GM20431 (cell line): ENCODE results near the gene ANKRD6.

Experiments used
- in situ Hi-C: fragments of 300-500 bp; cut with MseI, MboI; formaldehyde crosslinking; loops from one replicate; pipeline ENCODE4 v1.15.0; 2020; ENCODE audit warnings: low sequenced_read_pairs; ENCODE audit not compliant: unreplicated experiment

The ANKRD6 gene

GRCh38 chr6:89585154-89585553, 152.2 kb downstream of the ANKRD6 start:
- in situ Hi-C loops, result no loop called here

DNA sequence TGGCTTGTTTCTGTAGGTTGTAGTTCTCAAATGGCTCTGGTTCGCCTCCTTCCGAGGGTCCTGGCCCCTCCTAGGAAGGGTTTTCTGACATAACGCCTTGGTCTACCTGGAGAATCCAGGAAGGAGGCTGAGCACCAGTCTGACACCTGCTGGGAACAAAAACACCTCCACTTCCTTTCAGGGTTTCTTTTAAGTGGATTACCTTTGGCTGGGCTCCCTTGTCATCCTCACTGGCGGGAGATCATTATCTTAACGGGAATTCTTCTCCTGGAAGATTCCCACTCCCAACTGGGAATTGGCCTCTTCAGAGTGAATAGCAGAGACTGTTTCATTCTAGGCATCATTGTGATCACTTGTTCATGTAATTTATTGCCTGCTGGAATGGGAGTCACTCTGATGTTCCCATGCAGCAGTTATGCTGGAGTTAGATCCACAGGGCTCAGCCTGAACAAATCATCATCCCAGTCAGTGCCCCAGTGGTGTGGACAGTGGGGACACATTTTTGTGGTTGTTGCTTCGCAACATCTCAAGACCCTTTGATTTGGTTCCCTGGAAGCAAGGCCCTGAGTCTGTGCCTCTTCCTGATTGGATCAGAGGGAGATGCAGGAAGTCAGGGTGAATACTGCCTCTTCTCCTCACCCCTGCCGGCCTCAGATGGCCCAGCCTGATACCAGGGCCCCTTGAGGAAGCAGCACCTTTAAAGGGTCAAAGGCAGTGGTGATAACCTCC, 156.5 kb downstream of the ANKRD6 start:
- in situ Hi-C loops, result no loop called here

- in situ Hi-C loops, result no loop called here
Measured at GRCh38 chr6:89590133-89590532, 157.2 kb downstream of the ANKRD6 start.

DNA sequence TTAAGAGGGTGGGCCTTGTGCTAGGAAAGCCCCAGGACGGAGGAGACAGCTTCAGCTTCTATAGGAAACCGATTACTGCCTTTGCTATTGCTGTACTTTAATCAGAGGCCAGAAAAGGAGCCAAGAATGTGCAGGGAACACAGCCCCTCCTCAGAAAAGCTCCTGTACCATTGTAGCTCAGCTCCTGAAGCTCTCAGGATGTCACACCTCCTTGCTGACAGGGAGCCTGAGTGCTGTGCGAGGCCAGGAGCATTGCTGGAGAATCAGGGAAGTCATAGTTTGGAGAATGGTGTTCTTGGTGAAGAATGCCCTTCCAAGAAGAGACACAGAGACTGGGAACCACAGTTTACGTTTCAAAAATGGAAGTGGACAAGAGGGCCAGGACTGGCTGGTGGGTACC, 158.8 kb downstream of the ANKRD6 start:
- in situ Hi-C loops, result no loop called here

- in situ Hi-C loops, result no loop called here
Measured at GRCh38 chr6:89596056-89596455, 163.1 kb downstream of the ANKRD6 start.

DNA sequence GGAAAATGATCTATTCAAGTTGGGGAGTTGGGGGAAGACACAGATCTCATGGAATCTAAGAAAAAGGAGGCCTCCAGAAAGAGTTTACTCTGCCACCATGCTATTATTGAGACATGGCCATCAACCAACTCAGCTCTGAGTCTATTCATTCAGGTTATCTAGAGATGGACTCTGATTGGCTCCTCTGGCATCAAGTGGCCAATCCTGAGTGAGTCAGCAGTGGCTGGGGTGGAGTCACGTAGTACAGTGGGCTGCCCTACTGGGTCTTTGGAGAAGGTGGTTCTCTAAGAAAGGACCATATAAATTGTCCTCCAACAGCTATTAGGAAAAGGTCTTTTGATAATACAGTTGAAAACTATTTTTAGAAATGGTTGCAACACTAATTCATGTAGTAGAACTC, 163.5 kb downstream of the ANKRD6 start:
- in situ Hi-C loops, result no loop called here

- in situ Hi-C loops, result no loop called here
Measured at GRCh38 chr6:89597372-89597771, 164.4 kb downstream of the ANKRD6 start.

- in situ Hi-C loops, result no loop called here
Measured at GRCh38 chr6:89597988-89598387, 165.0 kb downstream of the ANKRD6 start.

GRCh38 chr6:89599727-89600126, 166.8 kb downstream of the ANKRD6 start:
- in situ Hi-C loops, result loop anchor here (25.0 kb wide), 1 partner anchor 612 kb away; no protein-coding TSS in a partner anchor

DNA sequence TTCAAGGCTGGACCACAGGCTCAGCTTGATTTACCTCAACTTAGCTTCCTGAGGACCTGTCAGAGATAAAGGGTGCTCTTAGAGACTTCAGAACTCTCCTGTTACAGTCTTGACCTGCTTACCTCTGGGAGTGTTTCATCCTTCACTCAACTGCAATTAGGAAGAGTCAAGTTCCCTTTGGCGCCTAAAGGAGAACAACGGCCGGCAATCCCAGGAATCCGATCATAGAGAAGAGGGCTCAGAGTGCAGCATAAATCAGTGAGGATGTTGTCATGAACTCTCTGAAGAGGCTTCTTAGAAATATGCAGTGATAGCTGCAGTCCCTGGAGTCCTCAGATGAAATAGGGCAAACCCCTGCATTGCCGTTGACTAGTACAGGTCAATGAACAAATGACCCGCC, 169.2 kb downstream of the ANKRD6 start:
- in situ Hi-C loops, result loop anchor here (25.0 kb wide), 1 partner anchor 615 kb away; no protein-coding TSS in a partner anchor

DNA sequence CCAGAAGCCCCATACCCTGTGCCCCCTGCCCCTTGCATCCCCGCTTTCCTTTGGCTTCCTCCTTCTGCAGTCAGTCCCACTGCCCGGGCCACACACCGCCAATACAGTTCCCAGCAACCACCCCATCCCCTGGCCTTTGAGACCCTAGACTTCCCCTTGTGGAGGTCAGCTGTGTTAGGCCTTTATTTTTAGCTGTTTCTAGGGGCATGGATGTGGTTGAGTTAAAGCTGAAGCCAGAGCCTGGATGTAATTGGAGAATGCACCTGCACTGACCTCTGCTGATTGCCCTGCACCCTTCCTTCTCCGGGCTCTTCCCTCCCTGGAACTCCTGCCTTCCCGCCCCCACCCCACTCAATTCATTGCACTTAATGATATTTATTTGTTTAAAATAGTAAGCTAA, 171.7 kb downstream of the ANKRD6 start:
- in situ Hi-C loops, result loop anchor here (25.0 kb wide), 1 partner anchor 617 kb away; no protein-coding TSS in a partner anchor

- in situ Hi-C loops, result loop anchor here (25.0 kb wide), 1 partner anchor 619 kb away; no protein-coding TSS in a partner anchor
Measured at GRCh38 chr6:89605861-89606260, 172.9 kb downstream of the ANKRD6 start.

DNA sequence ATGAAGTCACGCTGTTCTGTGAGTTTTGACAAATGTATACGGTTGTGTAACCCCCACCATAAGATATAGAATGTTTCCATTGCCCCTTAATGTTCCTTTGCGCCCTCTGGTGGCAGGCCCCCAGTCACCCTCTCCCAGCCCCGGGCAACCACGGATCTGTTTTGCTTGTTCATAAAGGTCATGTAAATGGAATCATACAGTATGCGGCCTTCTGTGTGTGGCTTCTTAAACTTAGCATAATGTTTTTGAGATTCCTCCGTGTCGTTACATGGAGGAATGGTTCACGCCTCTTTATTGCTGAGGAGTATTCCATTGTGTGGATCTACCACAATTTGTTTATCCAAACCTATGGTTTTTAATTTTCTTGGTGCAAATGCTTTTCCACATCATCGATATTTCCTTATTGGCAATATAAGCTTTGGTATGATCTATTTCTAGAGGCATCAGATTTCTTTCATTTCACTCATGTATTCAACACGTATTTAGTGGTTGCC, 177.2 kb downstream of the ANKRD6 start:
- in situ Hi-C loops, result loop anchor here (10.0 to 25.0 kb wide), 2 partner anchors 175 to 623 kb away; partner anchors contain the start of gene ANKRD6

DNA sequence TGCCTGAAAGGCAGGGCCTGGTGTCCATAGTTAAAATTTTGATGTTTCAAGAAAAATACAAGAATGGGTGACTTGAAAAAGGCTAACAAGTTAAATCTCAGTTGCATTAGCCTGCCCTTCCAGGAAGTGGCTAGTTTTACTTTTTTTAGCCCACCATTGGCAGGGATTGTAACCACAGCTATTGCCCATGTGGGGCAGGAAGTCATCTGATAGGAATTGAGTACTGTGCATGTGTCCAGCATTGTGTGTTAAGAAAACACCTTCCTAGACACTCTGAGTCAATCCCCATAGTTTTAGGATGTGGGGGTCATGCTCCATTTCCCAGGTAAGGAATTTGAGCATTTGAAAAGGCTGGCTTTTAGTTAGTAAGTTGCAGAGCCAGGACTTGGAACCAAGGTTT, 178.7 kb downstream of the ANKRD6 start:
- in situ Hi-C loops, result loop anchor here (10.0 to 25.0 kb wide), 2 partner anchors 177 to 624 kb away; partner anchors contain the start of gene ANKRD6

- in situ Hi-C loops, result loop anchor here (10.0 to 25.0 kb wide), 2 partner anchors 177 to 625 kb away; partner anchors contain the start of gene ANKRD6
Measured at GRCh38 chr6:89612121-89612520, 179.2 kb downstream of the ANKRD6 start.

- in situ Hi-C loops, result loop anchor here (10.0 to 25.0 kb wide), 2 partner anchors 179 to 626 kb away; partner anchors contain the start of gene ANKRD6
Measured at GRCh38 chr6:89613790-89614189, 180.8 kb downstream of the ANKRD6 start.

DNA sequence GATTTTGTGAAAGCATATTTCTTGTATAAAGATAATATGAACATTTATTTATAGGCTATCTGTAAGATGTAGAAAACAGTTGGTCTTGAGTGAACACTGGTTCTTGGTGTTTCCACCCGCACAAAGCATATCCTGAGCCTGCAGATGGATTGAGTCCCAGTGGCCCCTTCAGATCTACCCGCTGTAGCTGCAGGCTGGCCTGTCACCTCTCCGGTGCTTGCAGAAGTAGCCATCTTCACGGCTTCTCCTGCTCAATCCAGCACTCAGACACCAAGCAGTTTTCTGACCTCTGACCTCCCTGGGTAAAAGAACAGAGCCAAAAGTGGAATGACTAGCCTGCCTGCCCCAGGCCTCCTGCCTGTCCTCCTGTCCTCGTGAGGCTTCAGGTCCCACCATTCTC, 182.9 kb downstream of the ANKRD6 start:
- in situ Hi-C loops, result loop anchor here (10.0 to 25.0 kb wide), 2 partner anchors 181 to 629 kb away; partner anchors contain the start of gene ANKRD6

DNA sequence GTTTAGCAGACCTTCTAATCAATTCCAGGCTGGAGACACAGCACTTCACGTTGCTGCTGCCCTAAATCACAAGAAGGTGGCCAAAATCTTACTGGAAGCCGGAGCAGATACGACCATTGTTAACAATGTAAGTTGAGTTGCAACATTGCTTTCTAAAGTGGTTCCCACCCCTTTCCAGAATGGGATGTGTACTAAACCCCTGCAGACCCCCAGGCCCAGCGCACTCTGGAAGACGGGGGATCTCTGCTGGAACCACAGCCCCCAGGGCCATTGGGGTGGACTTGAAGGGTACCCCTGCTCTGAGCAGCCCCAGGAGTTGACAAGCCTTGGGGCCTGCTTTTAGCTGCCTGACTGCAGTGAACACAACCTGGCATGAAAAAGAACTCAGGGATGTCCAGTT, 183.6 kb downstream of the ANKRD6 start:
- in situ Hi-C loops, result loop anchor here (10.0 to 25.0 kb wide), 2 partner anchors 182 to 629 kb away; partner anchors contain the start of gene ANKRD6

GRCh38 chr6:89618026-89618425, 185.1 kb downstream of the ANKRD6 start:
- in situ Hi-C loops, result loop anchor here (10.0 to 25.0 kb wide), 2 partner anchors 183 to 631 kb away; partner anchors contain the start of gene ANKRD6

DNA sequence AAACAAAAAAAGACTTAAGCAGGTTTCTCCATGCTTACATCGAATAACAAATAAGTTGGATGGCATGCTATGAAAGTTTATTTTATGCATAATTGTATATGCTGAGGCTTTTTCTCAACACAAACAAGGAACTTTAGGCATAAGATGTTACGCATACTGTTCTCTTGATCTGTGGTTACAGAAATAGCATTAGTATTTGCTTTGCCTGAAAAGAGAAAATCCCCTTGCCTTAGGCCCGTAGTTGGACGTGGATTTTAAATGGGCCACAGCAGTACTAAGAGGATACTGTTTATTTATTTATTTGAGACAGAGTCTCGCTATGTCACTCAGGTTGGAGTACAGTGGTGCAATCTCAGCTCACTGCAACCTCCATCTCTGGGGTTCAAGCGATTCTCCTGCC, 186.6 kb downstream of the ANKRD6 start:
- in situ Hi-C loops, result loop anchor here (10.0 to 25.0 kb wide), 2 partner anchors 185 to 632 kb away; partner anchors contain the start of gene ANKRD6

DNA sequence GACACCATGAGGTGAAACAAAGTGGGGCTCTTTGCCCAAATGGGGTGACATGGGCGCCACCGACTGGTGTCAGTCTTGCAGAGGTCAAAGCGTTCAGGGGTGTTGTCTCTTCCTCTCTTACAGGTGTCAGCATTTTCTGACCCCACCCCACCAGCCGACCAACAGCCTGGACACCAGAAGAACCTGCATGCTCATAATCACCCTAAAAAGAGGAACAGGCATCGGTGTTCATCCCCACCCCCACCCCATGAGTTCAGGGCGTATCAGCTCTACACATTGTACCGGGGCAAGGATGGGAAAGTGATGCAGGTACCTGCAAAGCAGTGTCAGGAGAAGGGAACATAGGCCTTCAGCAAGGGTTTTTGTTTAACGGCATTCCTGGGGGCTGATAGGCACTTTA, 190.8 kb downstream of the ANKRD6 start:
- in situ Hi-C loops, result loop anchor here (25.0 kb wide), 1 partner anchor 636 kb away; no protein-coding TSS in a partner anchor
